PC-9 (cell line): ENCODE measurements around the gene ALG12. TPM values are rescaled to one million over a fixed set of nuclear protein-coding genes. Genes with fewer than 3 reads are reported as not detected.

ENCODE experiments used
- BruUV-seq: library from RNA; stranded (reverse); fragments of 400-500 nt; replicated peaks from 2 replicates; lab custom pipeline; 2021; lab: Mats Ljungman, UMichigan
- CTCF ChIA-PET: fragments of 300-600 bp; sonication (Branson Sonifier 250); formaldehyde crosslinking; loops from one replicate; lab custom pipeline; 2022; ENCODE audit warnings: antibody characterized with exemption; lab: Charles Lee
- POLR2A ChIA-PET: fragments of 300-600 bp; sonication (Branson Sonifier 250); formaldehyde crosslinking; loops from one replicate; lab custom pipeline; 2022; ENCODE audit warnings: antibody characterized with exemption; ENCODE audit not compliant: unreplicated experiment; lab: Charles Lee
- DNase-seq, 2 experiments: peaks; one replicate each; pipeline versions ENCODE4 v3.0.0 to v3.0.0-alpha.2; 2015 to 2022; ENCODE audit warnings: mixed read lengths in 1 of 2
- H2AFZ ChIP-seq: fragments of 200-600 bp; sonication (generic); 2 replicates; pipeline ENCODE4 v1.8.1; 2017; ENCODE audit warnings: antibody characterized with exemption
- H3F3A ChIP-seq: fragments of 200-600 bp; sonication (generic); 2 replicates; pipeline ENCODE4 v1.8.1; 2017; ENCODE audit warnings: antibody characterized with exemption, mild to moderate bottlenecking, low read depth; ENCODE audit not compliant: insufficient read depth
- H3K27ac ChIP-seq: fragments of 200-600 bp; sonication (generic); 2 replicates; pipeline ENCODE4 v1.6.1; 2016; ENCODE audit warnings: mixed run types
- H3K27me3 ChIP-seq: fragments of 200-600 bp; sonication (generic); 2 replicates; pipeline ENCODE4 v1.6.1; 2016; ENCODE audit warnings: low read depth, mixed run types; ENCODE audit not compliant: insufficient read depth
- H3K36me3 ChIP-seq: fragments of 200-600 bp; sonication (generic); 2 replicates; pipeline ENCODE4 v1.6.1; 2016; ENCODE audit warnings: low read depth, mixed run types
- H3K4me1 ChIP-seq: fragments of 200-600 bp; sonication (generic); replicated peaks from 2 replicates; pipeline ENCODE4 v1.6.1; 2016; ENCODE audit warnings: mixed run types; ENCODE audit not compliant: insufficient read depth
- H3K4me2 ChIP-seq: fragments of 200-600 bp; sonication (generic); 2 replicates; pipeline ENCODE4 v1.6.1; 2017; ENCODE audit warnings: mixed run types
- H3K4me3 ChIP-seq: fragments of 200-600 bp; sonication (generic); 2 replicates; pipeline ENCODE4 v1.6.1; 2016; ENCODE audit warnings: mixed run types
- H3K79me2 ChIP-seq: fragments of 200-600 bp; sonication (generic); 2 replicates; pipeline ENCODE4 v1.6.1; 2017; ENCODE audit warnings: low read depth, mixed run types
- H3K9me2 ChIP-seq: fragments of 200-600 bp; sonication (generic); 2 replicates; pipeline ENCODE4 v1.8.1; 2017; ENCODE audit warnings: mild to moderate bottlenecking; ENCODE audit not compliant: insufficient read depth
- H3K9me3 ChIP-seq: fragments of 200-600 bp; sonication (generic); 2 replicates; pipeline ENCODE4 v1.8.1; 2016; ENCODE audit warnings: low read depth; ENCODE audit not compliant: insufficient read depth
- H4K20me1 ChIP-seq: fragments of 200-600 bp; sonication (generic); 2 replicates; pipeline ENCODE4 v1.8.1; 2017; ENCODE audit not compliant: insufficient read depth
- EZH2 ChIP-seq: fragments of 200-600 bp; sonication (generic); IDR thresholded peaks from 2 replicates; pipeline ENCODE4 v1.8.0; 2017; ENCODE audit warnings: antibody characterized with exemption, low read depth
- intact Hi-C: fragments of 100-400 bp; cut with micrococcal nuclease; formaldehyde crosslinking; loops from one replicate; pipeline ENCODE4 v1.10.0; 2022; ENCODE audit not compliant: unreplicated experiment
- total RNA-seq: library from RNA; stranded (reverse); gene quantifications from 2 replicates; pipeline ENCODE4 v1.2.3, GENCODE V29; 2021
- TF ChIP-seq, protein P1 (sequence below): fragments of 200-600 bp; sonication (generic); conservative IDR thresholded peaks from 2 replicates; pipeline ENCODE4 v1.6.1; 2017; ENCODE audit warnings: mixed run types, antibody characterized with exemption, mild to moderate bottlenecking, moderate library complexity

The ALG12 gene
- total RNA-seq, 1 experiment from 2014 or later, result 16.8 TPM

- H3K9me3 ChIP-seq, result 0 out of 2 replicates have a peak, but pooled peaks cover 3% of the 10 kb centered on the region
- no peak overlapping the region for H3K4me2 ChIP-seq
- TF ChIP-seq, protein P1, sequence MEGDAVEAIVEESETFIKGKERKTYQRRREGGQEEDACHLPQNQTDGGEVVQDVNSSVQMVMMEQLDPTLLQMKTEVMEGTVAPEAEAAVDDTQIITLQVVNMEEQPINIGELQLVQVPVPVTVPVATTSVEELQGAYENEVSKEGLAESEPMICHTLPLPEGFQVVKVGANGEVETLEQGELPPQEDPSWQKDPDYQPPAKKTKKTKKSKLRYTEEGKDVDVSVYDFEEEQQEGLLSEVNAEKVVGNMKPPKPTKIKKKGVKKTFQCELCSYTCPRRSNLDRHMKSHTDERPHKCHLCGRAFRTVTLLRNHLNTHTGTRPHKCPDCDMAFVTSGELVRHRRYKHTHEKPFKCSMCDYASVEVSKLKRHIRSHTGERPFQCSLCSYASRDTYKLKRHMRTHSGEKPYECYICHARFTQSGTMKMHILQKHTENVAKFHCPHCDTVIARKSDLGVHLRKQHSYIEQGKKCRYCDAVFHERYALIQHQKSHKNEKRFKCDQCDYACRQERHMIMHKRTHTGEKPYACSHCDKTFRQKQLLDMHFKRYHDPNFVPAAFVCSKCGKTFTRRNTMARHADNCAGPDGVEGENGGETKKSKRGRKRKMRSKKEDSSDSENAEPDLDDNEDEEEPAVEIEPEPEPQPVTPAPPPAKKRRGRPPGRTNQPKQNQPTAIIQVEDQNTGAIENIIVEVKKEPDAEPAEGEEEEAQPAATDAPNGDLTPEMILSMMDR, result no peak
- no peak for TF ChIP-seq EZH2
- no peak for DNase-seq
- H3K9me2 ChIP-seq, result no peaks in the 10 kb centered on the region
- no TSS peak for BruUV-seq
- no peaks in the 10 kb centered on the region for H3K4me1 ChIP-seq
- 0 out of 2 replicates have a peak, but pooled peaks cover 15% of the 10 kb centered on the region for H3K36me3 ChIP-seq
- intact Hi-C loops, result no loop called here
- H2AFZ ChIP-seq, result no peak overlapping the region
- peaks cover 67% of the 10 kb centered on the region for H3K79me2 ChIP-seq
- peaks cover 13% of the 10 kb centered on the region; the same call in 1 of the 2 replicates for H3F3A ChIP-seq
- CTCF ChIA-PET, result no interaction called here
- POLR2A ChIA-PET, result no interaction called here
- H3K27ac ChIP-seq, result no peak overlapping the region
- peaks cover 41% of the 10 kb centered on the region for H4K20me1 ChIP-seq
- H3K27me3 ChIP-seq, result no peaks in the 10 kb centered on the region
- H3K4me3 ChIP-seq, result no peak overlapping the region
Measured at GRCh38 chr22:49878206-49878605, 40.0 kb downstream of the ALG12 start.

GRCh38 chr22:49877642-49878041 is 40.6 kb downstream of the ALG12 start:
- Histone ChIP-seq H3K36me3 (0 out of 2 replicates have a peak, but pooled peaks cover 15% of the 10 kb centered on the region), H3K9me2 (no peaks in the 10 kb centered on the region), H3K79me2 (peaks cover 73% of the 10 kb centered on the region), H2AFZ (no peak overlapping the region), H3F3A (peaks cover 13% of the 10 kb centered on the region; the same call in 1 of the 2 replicates), H4K20me1 (peaks cover 38% of the 10 kb centered on the region), H3K27me3 (no peaks in the 10 kb centered on the region), H3K4me3 (no peak overlapping the region), H3K4me1 (no peaks in the 10 kb centered on the region), H3K9me3 (0 out of 2 replicates have a peak, but pooled peaks cover 3% of the 10 kb centered on the region), H3K27ac (no peak overlapping the region), H3K4me2 (no peak overlapping the region)
- intact Hi-C loops, result no loop called here
- no peak for TF ChIP-seq EZH2
- TF ChIP-seq, protein P1, result no peak
- ChIA-PET CTCF (no interaction called here), POLR2A (no interaction called here)
- no peak for DNase-seq
- no TSS peak for BruUV-seq

DNA sequence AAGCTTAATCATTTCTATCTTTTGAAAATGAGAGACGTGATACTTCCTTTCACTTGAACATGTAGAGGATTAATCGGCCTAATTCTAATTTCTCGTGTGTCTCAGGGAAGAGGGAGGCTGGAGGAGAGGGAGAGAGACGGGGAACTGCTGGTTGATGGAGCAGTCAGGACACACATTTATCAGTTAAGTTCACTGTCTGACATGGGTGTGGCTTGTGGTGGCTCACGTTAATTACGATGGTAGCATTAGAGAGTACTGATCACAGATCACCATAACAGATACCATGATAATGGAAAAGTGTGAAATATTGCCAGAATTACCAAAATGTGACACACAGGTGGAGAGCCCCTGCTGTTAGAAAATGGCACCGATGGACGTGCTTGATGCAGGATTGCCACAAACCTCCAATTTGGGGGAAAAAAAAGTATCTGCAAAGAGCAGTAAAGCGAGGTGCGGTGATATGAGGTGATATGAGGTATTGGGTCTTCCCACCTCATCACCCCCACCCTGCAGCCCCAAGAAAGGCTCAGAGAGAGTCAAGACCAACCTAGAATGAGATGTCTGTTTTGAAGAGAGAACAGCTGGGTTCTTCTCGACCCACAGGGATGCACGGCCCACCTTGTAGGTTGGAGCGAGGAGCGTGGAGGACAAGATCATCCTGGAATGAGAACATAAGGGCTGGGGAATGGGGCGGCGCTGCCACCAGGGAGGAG is 44.9 kb downstream of the ALG12 start:
- H3K9me2 ChIP-seq, result no peaks in the 10 kb centered on the region
- CTCF ChIA-PET, result no interaction called here
- peaks cover 88% of the 10 kb centered on the region for H3K79me2 ChIP-seq
- H4K20me1 ChIP-seq, result peaks cover 40% of the 10 kb centered on the region
- BruUV-seq, result no TSS peak
- TF ChIP-seq, protein P1, result no peak
- TF ChIP-seq EZH2, result no peak
- intact Hi-C loops, result no loop called here
- POLR2A ChIA-PET, result no interaction called here
- peaks cover 13% of the 10 kb centered on the region; the same call in 1 of the 2 replicates for H3K9me3 ChIP-seq
- H3K4me3 ChIP-seq, result no peak overlapping the region
- no peaks in the 10 kb centered on the region for H3K4me1 ChIP-seq
- peaks cover 13% of the 10 kb centered on the region; the same call in 1 of the 2 replicates for H3F3A ChIP-seq
- peaks cover 23% of the 10 kb centered on the region for H3K36me3 ChIP-seq
- DNase-seq, result no peak
- H2AFZ ChIP-seq, result no peak overlapping the region
- H3K4me2 ChIP-seq, result no peak overlapping the region
- H3K27me3 ChIP-seq, result no peaks in the 10 kb centered on the region
- no peak overlapping the region for H3K27ac ChIP-seq
